IMR-90 (cell line): ENCODE data around the gene RIN1. TPM values are rescaled to one million over a fixed set of nuclear protein-coding genes. Genes with fewer than 3 reads are reported as not detected.

ENCODE experiments used
- ATAC-seq: fragments of 200-7000 bp; cut with Tn5 transposase; 2 replicates; pipeline ENCODE4 v1.9.1; 2020; ENCODE audit warnings: low read depth, mild to moderate bottlenecking, moderate library complexity
- BruUV-seq: library from RNA; stranded (reverse); fragments of 400-500 nt; replicated peaks from 2 replicates; lab custom pipeline; 2021; lab: Mats Ljungman, UMichigan
- CTCF ChIA-PET: fragments of 300-600 bp; formaldehyde crosslinking; extraction: SDS; loops from one replicate; lab custom pipeline; 2021; ENCODE audit warnings: antibody characterized with exemption; lab: Yijun Ruan, JAX
- POLR2A ChIA-PET: fragments of 300-600 bp; sonication (Branson Sonifier 250); formaldehyde crosslinking; loops from one replicate; lab custom pipeline; 2022; ENCODE audit warnings: antibody characterized with exemption; ENCODE audit not compliant: unreplicated experiment; lab: Charles Lee
- DNase-seq: peaks from one replicate; pipeline ENCODE4 v3.0.0; 2013
- H2AFZ ChIP-seq: replicated peaks from 2 replicates; pipeline ENCODE3; 2013; ENCODE audit warnings: low read length, mild to moderate bottlenecking; ENCODE audit not compliant: poor library complexity
- H2AK5ac ChIP-seq: 2 replicates; pipeline ENCODE4 v1.6.1; 2013; ENCODE audit warnings: low read depth, low read length, inconsistent platforms
- H2AK9ac ChIP-seq: replicated peaks from 2 replicates; pipeline ENCODE3; 2013; ENCODE audit warnings: mild to moderate bottlenecking, low read depth, low read length, moderate library complexity; ENCODE audit not compliant: poor library complexity
- H2BK120ac ChIP-seq: 2 replicates; pipeline ENCODE4 v1.6.1; 2013; ENCODE audit warnings: low read depth, low read length, inconsistent platforms
- H2BK15ac ChIP-seq: 3 replicates; pipeline ENCODE4 v1.6.1; 2013; ENCODE audit warnings: low read depth, low read length, inconsistent platforms
- H2BK20ac ChIP-seq: 2 replicates; pipeline ENCODE4 v1.6.1; 2013; ENCODE audit warnings: low read depth, mild to moderate bottlenecking, inconsistent platforms, low read length, moderate library complexity
- H2BK5ac ChIP-seq: 2 replicates; pipeline ENCODE4 v1.6.1; 2013; ENCODE audit warnings: mild to moderate bottlenecking, low read depth, low read length, inconsistent platforms; ENCODE audit not compliant: poor library complexity, severe bottlenecking
- H3K14ac ChIP-seq: replicated peaks from 2 replicates; pipeline ENCODE4 v1.6.1; 2013; ENCODE audit warnings: low read depth, low read length, inconsistent platforms
- H3K18ac ChIP-seq: 2 replicates; pipeline ENCODE4 v1.6.1; 2013; ENCODE audit warnings: low read depth, low read length, control low read depth
- H3K23ac ChIP-seq: 2 replicates; pipeline ENCODE4 v1.6.1; 2013; ENCODE audit warnings: low read depth, low read length, inconsistent platforms
- H3K27ac ChIP-seq: 2 replicates; pipeline ENCODE4 v1.5.1; 2013; ENCODE audit warnings: mild to moderate bottlenecking, control low read depth, low read length; ENCODE audit not compliant: insufficient read depth
- H3K27me3 ChIP-seq: 2 replicates; pipeline ENCODE4 v1.6.1; 2013; ENCODE audit warnings: low read length; ENCODE audit not compliant: control insufficient read depth, insufficient read depth
- H3K36me3 ChIP-seq: 2 replicates; pipeline ENCODE4 v1.6.1; 2013; ENCODE audit warnings: low read length, mixed read lengths; ENCODE audit not compliant: control insufficient read depth, insufficient read depth
- H3K4ac ChIP-seq: 2 replicates; pipeline ENCODE4 v1.6.1; 2013; ENCODE audit warnings: low read depth, low read length, inconsistent platforms
- H3K4me1 ChIP-seq: 2 replicates; pipeline ENCODE4 v1.6.1; 2013; ENCODE audit warnings: low read length, mixed read lengths; ENCODE audit not compliant: control insufficient read depth, insufficient read depth
- H3K4me2 ChIP-seq: 2 replicates; pipeline ENCODE4 v1.6.1; 2013; ENCODE audit warnings: low read depth, mild to moderate bottlenecking, control low read depth, low read length, moderate library complexity
- H3K4me3 ChIP-seq: 2 replicates; pipeline ENCODE4 v1.5.1; 2013; ENCODE audit warnings: low read depth, mild to moderate bottlenecking, control low read depth, low read length, moderate library complexity; ENCODE audit not compliant: insufficient read depth
- H3K56ac ChIP-seq: 2 replicates; pipeline ENCODE4 v1.6.1; 2013; ENCODE audit warnings: low read length, inconsistent platforms; ENCODE audit not compliant: insufficient read depth; ENCODE audit errors: extremely low read depth
- H3K79me1 ChIP-seq, 2 experiments: 2 replicates each; pipeline ENCODE4 v1.6.1; 2013; ENCODE audit warnings: low read length in 2 of 2, inconsistent platforms in 1 of 2, low read depth in 1 of 2
- H3K9ac ChIP-seq: 2 replicates; pipeline ENCODE4 v1.6.1; 2013; ENCODE audit warnings: low read depth, low read length, control low read depth
- H3K9me1 ChIP-seq: 2 replicates; pipeline ENCODE4 v1.6.1; 2013; ENCODE audit warnings: low read length, inconsistent platforms; ENCODE audit not compliant: insufficient read depth
- H3K9me3 ChIP-seq: 2 replicates; pipeline ENCODE4 v1.6.1; 2013; ENCODE audit warnings: low read length; ENCODE audit not compliant: control insufficient read depth, insufficient read depth
- H4K20me1 ChIP-seq: 2 replicates; pipeline ENCODE4 v1.6.1; 2013; ENCODE audit warnings: low read length, inconsistent platforms; ENCODE audit not compliant: insufficient read depth
- H4K5ac ChIP-seq: 2 replicates; pipeline ENCODE4 v1.6.1; 2013; ENCODE audit warnings: mild to moderate bottlenecking, low read depth, low read length, control low read depth
- H4K8ac ChIP-seq, 2 experiments: 2 replicates each; pipeline ENCODE4 v1.6.1; 2013; ENCODE audit warnings: low read depth in 2 of 2, low read length in 2 of 2, control low read depth in 1 of 2, inconsistent platforms in 1 of 2
- H4K91ac ChIP-seq: 2 replicates; pipeline ENCODE4 v1.6.1; 2013; ENCODE audit warnings: low read depth, low read length, inconsistent platforms; ENCODE audit not compliant: insufficient read depth
- CEBPB ChIP-seq: IDR thresholded peaks from 2 replicates; pipeline ENCODE4 v1.6.1; 2012; ENCODE audit warnings: low read depth, low read length, improper control_type of control experiment
- FOS ChIP-seq: fragments of 150-350 bp; IDR thresholded peaks from 2 replicates; pipeline ENCODE4 v1.6.1; 2016; ENCODE audit warnings: low read depth, low read length
- MAFK ChIP-seq: IDR thresholded peaks from 2 replicates; pipeline ENCODE4 v1.6.1; 2012; ENCODE audit warnings: low read depth, low read length, improper control_type of control experiment
- RCOR1 ChIP-seq: IDR thresholded peaks from 2 replicates; pipeline ENCODE4 v1.6.1; 2012; ENCODE audit warnings: mild to moderate bottlenecking, low read length, improper control_type of control experiment; ENCODE audit not compliant: insufficient replicate concordance
- RFX5 ChIP-seq: IDR thresholded peaks from 2 replicates; pipeline ENCODE4 v1.8.0; 2012; ENCODE audit warnings: low read depth, mild to moderate bottlenecking, low read length, moderate library complexity
- SMC3 ChIP-seq: fragments of 150-350 bp; IDR thresholded peaks from 2 replicates; pipeline ENCODE4 v1.6.1; 2016; ENCODE audit warnings: low read depth, mild to moderate bottlenecking, antibody characterized with exemption, low read length, moderate library complexity
- WGBS, 2 experiments: methylation state at CpG; one replicate each; pipeline versions ENCODE4 v1.1.5 to v1.1.7; 2013; ENCODE audit warnings: missing lambda C conversion rate in 2 of 2; ENCODE audit not compliant: insufficient read length in 1 of 2; ENCODE audit errors: extremely low coverage in 2 of 2; 5-methylcytosine and 5-hydroxymethylcytosine counted together
- dilution Hi-C: fragments of 300-500 bp; cut with HindIII; formaldehyde crosslinking; loops from one replicate; pipeline ENCODE4 v1.14.3; 2018; ENCODE audit warnings: low sequenced_read_pairs; ENCODE audit not compliant: unreplicated experiment
- in situ Hi-C: fragments of 300-500 bp; cut with MboI; formaldehyde crosslinking; loops from 3 replicates; pipeline ENCODE4 v1.14.3; 2019; ENCODE audit warnings: low sequenced_read_pairs, inconsistent platforms, mixed read lengths
- intact Hi-C: fragments of 100-400 bp; cut with micrococcal nuclease; formaldehyde crosslinking; loops from 2 replicates; pipeline ENCODE4 v1.10.0; 2022
- polyA plus RNA-seq, 3 experiments: library from polyadenylated mRNA; depleted of rRNA; stranded (reverse); fragments of >200 nt; gene quantifications; 2 replicates each; pipeline ENCODE4 v1.2.3, GENCODE V29; 2012; ENCODE audit warnings: low replicate concordance in 1 of 3
- total RNA-seq: library from RNA; depleted of rRNA; stranded (reverse); fragments of >200 nt; gene quantifications from 2 replicates; pipeline ENCODE4 v1.2.3, GENCODE V29; 2012
- TF ChIP-seq, protein P1 (sequence below): conservative IDR thresholded peaks from 2 replicates; pipeline ENCODE4 v1.5.1; 2012; ENCODE audit warnings: mild to moderate bottlenecking, low read depth, low read length, improper control_type of control experiment

The RIN1 gene
- total and polyA plus RNA-seq, 2 of the 4 experiments (the other 2 are of a cell fraction), result 9.9 to 20.8 TPM

DNA sequence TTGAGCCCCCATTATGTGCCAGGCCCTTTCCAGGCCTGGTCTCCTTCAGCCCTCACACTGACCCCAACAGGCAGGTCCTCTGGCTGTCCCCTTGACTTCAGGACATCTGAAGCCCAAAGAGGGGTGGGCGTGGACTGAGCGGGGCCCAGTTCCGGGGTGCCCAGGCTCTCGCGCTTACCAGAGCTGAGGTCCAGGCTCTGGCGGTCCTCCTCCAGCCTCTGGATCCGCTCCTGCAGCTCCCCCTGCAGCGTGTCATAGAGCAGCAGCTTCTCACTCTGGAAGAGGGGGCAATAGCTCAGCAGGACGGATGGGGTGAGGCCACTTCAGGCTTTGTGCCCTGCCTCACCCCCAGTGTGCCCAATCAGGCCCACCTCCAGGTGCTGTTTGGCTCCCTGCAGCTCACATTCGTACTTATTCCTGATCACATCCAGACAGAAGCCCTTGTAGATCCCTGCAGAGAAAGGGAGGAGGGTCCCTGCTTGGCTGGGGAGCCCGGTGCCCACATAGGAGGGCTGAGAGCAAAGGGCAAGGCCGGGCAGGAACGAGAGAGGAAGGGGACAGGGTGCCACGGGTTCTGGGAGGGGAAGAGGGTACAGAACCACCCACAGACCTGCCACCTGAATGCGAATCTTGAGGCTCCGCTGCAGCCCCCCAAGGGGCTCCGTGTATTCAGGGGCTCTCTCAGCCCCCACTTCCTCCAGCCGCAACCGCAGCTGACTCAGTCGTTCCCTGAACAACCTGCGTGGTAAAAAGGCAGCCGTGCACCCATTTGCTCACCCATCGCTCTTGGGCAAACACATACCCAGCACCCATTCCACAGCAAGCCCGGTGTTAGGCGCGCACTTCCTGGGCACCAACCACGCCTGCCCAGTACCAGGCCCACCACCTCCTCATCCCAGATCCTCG is 4.6 kb upstream of the RIN1 start:
- no peak overlapping the region for H4K8ac ChIP-seq
- in situ Hi-C loops, result no loop called here
- H3K9ac ChIP-seq, result no peak overlapping the region
- CTCF ChIA-PET, result no interaction called here
- no peak overlapping the region for H3K18ac ChIP-seq
- 94% methylated on average over 19 of the region's 28 CpGs; no CpG with 5 or more reads in 1 of the 2 experiments for WGBS, 2 experiments
- TF ChIP-seq SMC3, result no peak
- TF ChIP-seq, protein P1, sequence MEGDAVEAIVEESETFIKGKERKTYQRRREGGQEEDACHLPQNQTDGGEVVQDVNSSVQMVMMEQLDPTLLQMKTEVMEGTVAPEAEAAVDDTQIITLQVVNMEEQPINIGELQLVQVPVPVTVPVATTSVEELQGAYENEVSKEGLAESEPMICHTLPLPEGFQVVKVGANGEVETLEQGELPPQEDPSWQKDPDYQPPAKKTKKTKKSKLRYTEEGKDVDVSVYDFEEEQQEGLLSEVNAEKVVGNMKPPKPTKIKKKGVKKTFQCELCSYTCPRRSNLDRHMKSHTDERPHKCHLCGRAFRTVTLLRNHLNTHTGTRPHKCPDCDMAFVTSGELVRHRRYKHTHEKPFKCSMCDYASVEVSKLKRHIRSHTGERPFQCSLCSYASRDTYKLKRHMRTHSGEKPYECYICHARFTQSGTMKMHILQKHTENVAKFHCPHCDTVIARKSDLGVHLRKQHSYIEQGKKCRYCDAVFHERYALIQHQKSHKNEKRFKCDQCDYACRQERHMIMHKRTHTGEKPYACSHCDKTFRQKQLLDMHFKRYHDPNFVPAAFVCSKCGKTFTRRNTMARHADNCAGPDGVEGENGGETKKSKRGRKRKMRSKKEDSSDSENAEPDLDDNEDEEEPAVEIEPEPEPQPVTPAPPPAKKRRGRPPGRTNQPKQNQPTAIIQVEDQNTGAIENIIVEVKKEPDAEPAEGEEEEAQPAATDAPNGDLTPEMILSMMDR, result no peak
- TF ChIP-seq FOS, result no peak
- no peak for TF ChIP-seq CEBPB
- no peak for TF ChIP-seq RCOR1
- TF ChIP-seq RFX5, result no peak
- no peak for TF ChIP-seq MAFK
- no peak overlapping the region for H4K5ac ChIP-seq
- H3K4me1 ChIP-seq, result peaks cover 19% of the 10 kb centered on the region
- H3K23ac ChIP-seq, result no peak overlapping the region
- no peak overlapping the region for H3K56ac ChIP-seq
- H2BK20ac ChIP-seq, result no peak overlapping the region
- intact Hi-C loops, result no loop called here
- H4K20me1 ChIP-seq, result peaks cover 26% of the 10 kb centered on the region
- no peak overlapping the region for H2AK5ac ChIP-seq
- POLR2A ChIA-PET, result no interaction called here
- H3K4me2 ChIP-seq, result no peak overlapping the region
- H2BK15ac ChIP-seq, result no peak overlapping the region
- no TSS peak for BruUV-seq
- no peak overlapping the region for H4K91ac ChIP-seq
- no peak overlapping the region for H2BK5ac ChIP-seq
- H3K9me1 ChIP-seq, result peaks cover 3% of the 10 kb centered on the region; the same call in 1 of the 2 replicates
- dilution Hi-C loops, result no loop called here
- ATAC-seq, result no peak
- H3K27me3 ChIP-seq, result no peaks in the 10 kb centered on the region
- no peak for DNase-seq
- H3K79me1 ChIP-seq, result peaks cover 24 to 57% of the 10 kb centered on the region in 2 experiments
- no peak overlapping the region for H3K4ac ChIP-seq
- no peaks in the 10 kb centered on the region for H3K9me3 ChIP-seq
- H2AFZ ChIP-seq, result no peak overlapping the region
- no peak overlapping the region for H2AK9ac ChIP-seq
- no peak overlapping the region for H3K27ac ChIP-seq
- no peak overlapping the region for H2BK120ac ChIP-seq
- peaks cover 27% of the 10 kb centered on the region for H3K36me3 ChIP-seq
- H3K4me3 ChIP-seq, result no peak overlapping the region
- H3K14ac ChIP-seq, result no peak overlapping the region
